Mucosa of rectum (tissue), 2 donors: Measurements from ENCODE around the gene XRRA1.

Experiments
- H3K27ac ChIP-seq, 2 donors: one replicate each; pipeline ENCODE4 v1.7.0; 2013; ENCODE audit warnings: inconsistent platforms in 2 of 2, low read depth in 2 of 2, low read length in 2 of 2
- H3K27me3 ChIP-seq, 2 donors: one replicate each; pipeline ENCODE4 v1.7.0; 2013; ENCODE audit warnings: low read length in 2 of 2; ENCODE audit not compliant: control insufficient read depth in 2 of 2, insufficient read depth in 2 of 2
- H3K36me3 ChIP-seq, 2 donors: one replicate each; pipeline ENCODE4 v1.7.0; 2013; ENCODE audit warnings: low read length in 2 of 2; ENCODE audit not compliant: control insufficient read depth in 2 of 2, insufficient read depth in 2 of 2
- H3K4me1 ChIP-seq, 2 donors: one replicate each; pipeline ENCODE4 v1.7.0; 2013; ENCODE audit warnings: low read length in 2 of 2, mild to moderate bottlenecking in 1 of 2; ENCODE audit not compliant: control insufficient read depth in 2 of 2, insufficient read depth in 2 of 2
- H3K4me3 ChIP-seq, 2 donors: one replicate each; pipeline ENCODE4 v1.7.0; 2013; ENCODE audit warnings: low read length in 2 of 2
- H3K9ac ChIP-seq, 2 donors: one replicate each; pipeline ENCODE4 v1.7.0; 2013; ENCODE audit warnings: low read length in 2 of 2, low read depth in 1 of 2, mild to moderate bottlenecking in 1 of 2
- H3K9me3 ChIP-seq, 2 donors: one replicate each; pipeline ENCODE4 v1.7.0; 2013; ENCODE audit warnings: low read length in 2 of 2; ENCODE audit not compliant: control insufficient read depth in 2 of 2
- donor health status: healthy.
- donor health status: Normal muscosa, but diverticular disease.

Gene XRRA1

GRCh38 chr11:74935285-74935684 is 13.6 kb downstream of the XRRA1 start:
- peaks cover 23 to 46% of the 10 kb centered on the region in 2 donors for H3K36me3 ChIP-seq
- no peaks in the 10 kb centered on the region for H3K9me3 ChIP-seq
- no peak overlapping the region for H3K9ac ChIP-seq

GRCh38 chr11:74933765-74934164 is 15.1 kb downstream of the XRRA1 start:
- Histone ChIP-seq H3K9ac (no peak overlapping the region), H3K36me3 (peaks cover 23 to 44% of the 10 kb centered on the region in 2 donors)

More at GRCh38 chr11:74935285-74935684, 13.6 kb downstream of the XRRA1 start:
- Histone ChIP-seq H3K27ac (no peak overlapping the region), H3K27me3 (no peaks in the 10 kb centered on the region), H3K4me3 (no peak overlapping the region), H3K4me1 (no peaks in the 10 kb centered on the region)

GRCh38 chr11:74932797-74933196 is 16.1 kb downstream of the XRRA1 start:
- Histone ChIP-seq H3K27me3 (no peaks in the 10 kb centered on the region), H3K36me3 (peaks cover 23 to 46% of the 10 kb centered on the region in 2 donors), H3K4me1 (no peaks in the 10 kb centered on the region), H3K9ac (no peak overlapping the region), H3K9me3 (no peaks in the 10 kb centered on the region), H3K27ac (no peak overlapping the region), H3K4me3 (no peak overlapping the region)

More at GRCh38 chr11:74933765-74934164, 15.1 kb downstream of the XRRA1 start:
- Histone ChIP-seq H3K4me1 (no peaks in the 10 kb centered on the region), H3K27ac (no peak overlapping the region), H3K9me3 (no peaks in the 10 kb centered on the region), H3K27me3 (no peaks in the 10 kb centered on the region), H3K4me3 (no peak overlapping the region)

- H3K36me3 ChIP-seq: peaks cover 23 to 45% of the 10 kb centered on the region in 2 donors
- H3K27me3 ChIP-seq: no peaks in the 10 kb centered on the region
- H3K9ac ChIP-seq: no peak overlapping the region
- H3K4me3 ChIP-seq: no peak overlapping the region
- no peaks in the 10 kb centered on the region for H3K4me1 ChIP-seq
- H3K27ac ChIP-seq: no peak overlapping the region
- no peaks in the 10 kb centered on the region for H3K9me3 ChIP-seq
Observed at GRCh38 chr11:74932169-74932568, 16.7 kb downstream of the XRRA1 start.

- Histone ChIP-seq H3K36me3 (peaks cover 7 to 26% of the 10 kb centered on the region in 2 donors), H3K4me3 (no peak overlapping the region)
Observed at GRCh38 chr11:74929431-74930363, 19.2 kb downstream of the XRRA1 start.

GRCh38 chr11:74927496-74927895 is 21.4 kb downstream of the XRRA1 start:
- Histone ChIP-seq H3K36me3 (peaks cover 0 to 14% of the 10 kb centered on the region in 2 donors), H3K4me1 (no peaks in the 10 kb centered on the region), H3K27me3 (no peaks in the 10 kb centered on the region), H3K9ac (no peak overlapping the region), H3K4me3 (no peak overlapping the region), H3K9me3 (no peaks in the 10 kb centered on the region), H3K27ac (no peak overlapping the region)

More at GRCh38 chr11:74929431-74930363, 19.2 kb downstream of the XRRA1 start:
- no peaks in the 10 kb centered on the region for H3K4me1 ChIP-seq
- no peak overlapping the region for H3K9ac ChIP-seq
- no peaks in the 10 kb centered on the region for H3K27me3 ChIP-seq
- H3K9me3 ChIP-seq: no peaks in the 10 kb centered on the region
- no peak overlapping the region for H3K27ac ChIP-seq

GRCh38 chr11:74926304-74927030 is 22.4 kb downstream of the XRRA1 start:
- no peak overlapping the region for H3K4me3 ChIP-seq
- H3K9me3 ChIP-seq: no peaks in the 10 kb centered on the region
- H3K27ac ChIP-seq: no peak overlapping the region
- no peak overlapping the region for H3K9ac ChIP-seq
- H3K36me3 ChIP-seq: peaks cover 0 to 11% of the 10 kb centered on the region in 2 donors
- no peaks in the 10 kb centered on the region for H3K27me3 ChIP-seq
- no peaks in the 10 kb centered on the region for H3K4me1 ChIP-seq

GRCh38 chr11:74925281-74925680 is 23.6 kb downstream of the XRRA1 start:
- Histone ChIP-seq H3K9me3 (no peaks in the 10 kb centered on the region), H3K27ac (no peak overlapping the region), H3K9ac (no peak overlapping the region), H3K27me3 (no peaks in the 10 kb centered on the region), H3K36me3 (peaks cover 0 to 13% of the 10 kb centered on the region in 2 donors), H3K4me1 (no peaks in the 10 kb centered on the region), H3K4me3 (no peak overlapping the region)

- H3K4me1 ChIP-seq: no peaks in the 10 kb centered on the region
- no peaks in the 10 kb centered on the region for H3K27me3 ChIP-seq
- no peak overlapping the region for H3K4me3 ChIP-seq
- peaks cover 7 to 21% of the 10 kb centered on the region in 2 donors for H3K36me3 ChIP-seq
- no peaks in the 10 kb centered on the region for H3K9me3 ChIP-seq
- H3K27ac ChIP-seq: no peak overlapping the region
- no peak overlapping the region for H3K9ac ChIP-seq
Observed at GRCh38 chr11:74923125-74923524, 25.8 kb downstream of the XRRA1 start.

GRCh38 chr11:74909812-74910211 is 39.1 kb downstream of the XRRA1 start:
- H3K9ac ChIP-seq: no peak overlapping the region
- H3K9me3 ChIP-seq: no peaks in the 10 kb centered on the region
- H3K4me3 ChIP-seq: no peak overlapping the region
- no peak overlapping the region for H3K27ac ChIP-seq
- H3K27me3 ChIP-seq: no peaks in the 10 kb centered on the region
- H3K36me3 ChIP-seq: peaks cover 27 to 37% of the 10 kb centered on the region in 2 donors
- no peaks in the 10 kb centered on the region for H3K4me1 ChIP-seq
